AG08395 (cell line): Measurements from ENCODE around the gene RCN2.
"Not testable (repeated sequence)": the region's sequence is repeated elsewhere in the genome, so short reads cannot be mapped to it uniquely, and the experiment has no call there.

Experiments used
- DNase-seq: peaks from one replicate; pipeline ENCODE4 v3.0.0; 2012; ENCODE audit warnings: mixed read lengths, low spot score

The RCN2 gene

GRCh38 chr15:76932135-76932966 is 802 bp downstream of the RCN2 start:
- DNase-seq = peak; percentile 9

DNA sequence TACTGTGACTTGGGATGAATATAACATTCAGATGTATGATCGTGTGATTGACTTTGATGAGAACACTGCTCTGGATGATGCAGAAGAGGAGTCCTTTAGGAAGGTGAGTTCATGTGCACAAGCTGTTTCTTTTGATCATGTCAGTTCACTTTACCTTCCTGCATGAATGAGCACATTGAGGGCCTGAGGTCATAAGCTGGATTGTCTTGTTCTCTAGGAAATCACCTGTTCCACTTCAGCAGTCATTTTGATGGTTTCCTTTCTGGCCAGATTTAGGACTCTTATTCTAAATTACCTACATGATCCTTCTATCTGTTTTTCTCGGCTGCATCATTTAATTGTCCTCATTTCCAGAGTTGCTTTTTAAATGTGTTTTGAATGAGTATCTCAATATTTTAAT is 4.1 kb downstream of the RCN2 start:
- no peak for DNase-seq

GRCh38 chr15:76936671-76937070 is 5.1 kb downstream of the RCN2 start:
- DNase-seq = no peak

DNA sequence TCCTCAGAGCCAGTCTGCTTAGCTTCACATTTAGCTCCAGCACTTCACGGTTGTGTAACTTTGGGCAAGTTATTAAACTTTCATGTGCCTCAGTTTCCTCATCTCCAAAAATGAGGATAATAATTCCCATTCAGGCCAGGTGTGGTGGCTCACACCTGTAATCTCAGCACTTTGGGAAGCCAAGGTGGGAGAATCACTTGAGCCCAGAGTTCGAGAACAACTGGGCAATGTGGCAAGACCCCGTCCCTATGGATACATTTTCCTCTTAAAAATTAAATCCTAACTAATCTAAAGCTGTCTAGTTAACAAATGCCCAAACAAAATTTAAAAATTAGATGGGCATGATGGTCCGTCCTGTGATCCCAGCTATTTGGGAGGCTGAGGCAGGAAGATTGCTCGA is 7.2 kb downstream of the RCN2 start:
- DNase-seq = no peak

DNA sequence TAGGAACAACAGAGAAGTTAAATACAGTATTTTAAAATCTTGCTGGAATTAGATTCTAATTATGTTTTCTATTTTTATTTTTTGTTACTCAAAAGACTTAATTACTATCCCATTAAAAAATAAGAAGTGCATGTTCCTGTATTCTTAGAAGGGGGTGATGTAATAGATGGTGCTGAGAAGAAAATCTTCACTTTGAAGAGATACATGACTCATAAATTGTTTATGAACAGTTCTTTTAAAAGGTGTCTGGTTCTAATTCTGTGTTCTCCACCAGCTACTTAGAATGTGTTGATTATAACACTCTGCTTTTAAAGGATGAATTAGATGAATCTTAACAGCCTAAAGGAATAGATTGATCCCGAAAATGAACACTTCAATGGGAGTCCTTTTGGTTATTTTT is 8.2 kb downstream of the RCN2 start:
- DNase-seq = no peak

DNA sequence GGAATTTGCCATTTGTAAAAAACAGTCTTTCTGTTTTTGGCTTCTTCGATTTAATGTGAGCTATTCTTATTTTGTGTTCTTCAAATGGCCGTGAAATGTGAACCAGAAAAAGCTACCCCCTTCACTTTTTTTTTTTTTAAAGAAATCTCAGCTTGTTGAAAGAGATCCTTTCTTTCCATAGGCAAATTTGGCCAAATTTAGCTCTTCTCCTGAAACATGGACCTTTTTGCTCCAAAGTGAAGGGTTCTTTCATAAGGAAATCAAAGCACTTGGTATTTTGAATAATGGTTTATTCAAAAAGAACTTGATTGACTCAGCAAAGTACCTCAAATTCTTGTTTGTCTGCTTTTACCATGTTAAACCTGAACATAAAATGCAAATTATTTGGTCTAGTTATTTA is 10.1 kb downstream of the RCN2 start:
- no peak for DNase-seq

GRCh38 chr15:76942331-76942730 is 10.8 kb downstream of the RCN2 start:
- DNase-seq = no peak

- DNase-seq = no peak
Measured at GRCh38 chr15:76945494-76946093, 14.0 kb downstream of the RCN2 start.

DNA sequence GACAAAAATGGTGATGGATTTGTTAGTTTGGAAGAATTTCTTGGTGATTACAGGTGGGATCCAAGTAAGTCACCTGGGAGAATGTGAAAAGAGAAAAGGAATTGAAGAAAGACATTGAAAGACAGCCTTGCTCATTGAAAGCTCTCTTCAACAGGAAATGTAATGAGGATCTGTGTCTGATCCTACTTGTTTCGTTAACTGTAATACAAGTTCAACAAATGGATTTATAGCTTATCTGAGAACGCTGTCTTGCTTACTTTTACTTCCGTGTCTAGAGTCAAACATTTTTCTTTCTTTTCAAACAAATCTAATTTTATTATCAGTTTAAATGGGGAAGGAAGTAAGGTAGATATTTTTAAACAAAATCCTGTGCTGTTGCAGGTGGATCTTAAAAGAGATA is 15.9 kb downstream of the RCN2 start:
- DNase-seq = no peak

DNA sequence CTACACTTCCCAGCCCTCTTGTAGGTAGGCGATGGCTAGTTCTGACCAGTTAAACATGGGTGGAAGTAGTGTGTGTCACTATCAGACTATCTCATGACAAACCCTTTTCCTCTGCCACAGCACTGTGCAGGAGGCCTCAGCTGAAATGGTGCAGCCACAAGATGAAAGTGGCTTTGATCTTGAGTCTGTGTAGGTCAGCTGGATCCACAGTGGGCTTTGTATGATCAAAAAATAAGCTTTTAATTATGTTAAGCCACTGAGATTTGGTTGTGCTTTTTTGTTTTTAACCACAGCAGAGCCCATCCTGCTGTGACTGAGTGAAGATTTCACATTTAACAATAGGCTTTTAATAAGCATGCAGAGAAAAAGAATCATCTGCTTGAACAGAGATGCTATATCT is 19.7 kb downstream of the RCN2 start:
- DNase-seq = no peak

DNA sequence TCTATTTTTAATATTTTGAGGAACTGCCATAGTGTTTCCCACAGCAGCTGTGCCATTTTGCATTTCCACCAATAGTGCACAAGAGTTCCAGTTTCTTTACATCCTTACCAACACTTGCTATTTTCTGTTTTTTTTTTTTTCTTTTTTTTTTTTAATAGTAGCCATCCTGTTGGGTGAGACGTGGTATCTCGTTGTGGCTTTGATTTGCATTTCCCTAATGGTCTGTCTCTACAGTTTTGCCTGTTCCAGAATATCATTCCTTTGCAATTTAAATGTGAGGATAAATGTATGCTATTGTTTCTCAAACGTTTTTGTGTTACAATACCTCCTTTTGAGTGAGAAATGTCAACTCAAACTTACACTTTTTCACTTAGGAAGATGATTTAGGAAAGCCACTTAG is 22.4 kb downstream of the RCN2 start:
- no peak for DNase-seq

DNA sequence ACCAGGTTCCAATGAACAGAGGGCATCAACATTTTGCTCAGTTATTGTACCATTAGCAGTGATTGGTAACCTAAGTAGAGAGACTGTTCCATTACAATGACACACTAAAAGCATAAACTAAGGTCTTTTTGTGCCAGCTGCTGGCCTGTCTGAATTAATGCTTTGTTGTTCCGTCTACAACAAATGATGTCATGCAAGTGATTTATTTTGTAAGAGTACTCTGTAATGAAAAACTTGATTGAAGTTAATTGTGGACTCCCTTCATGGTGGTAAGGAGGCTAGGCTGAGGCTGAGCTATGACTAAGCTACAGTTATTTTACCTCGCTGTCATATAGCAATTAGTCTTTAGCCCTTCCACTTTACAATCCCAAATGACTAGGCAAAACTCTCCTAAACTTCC is 23.2 kb downstream of the RCN2 start:
- no peak for DNase-seq

GRCh38 chr15:76961268-76962011 is 29.9 kb downstream of the RCN2 start:
- no peak for DNase-seq

GRCh38 chr15:76962337-76963013 is 30.9 kb downstream of the RCN2 start:
- DNase-seq = no peak

- no peak for DNase-seq
Measured at GRCh38 chr15:76963596-76963995, 32.0 kb downstream of the RCN2 start.

- DNase-seq = no peak
Measured at GRCh38 chr15:76964157-76964556, 32.6 kb downstream of the RCN2 start.

- not testable (repeated sequence) for DNase-seq
Measured at GRCh38 chr15:76966051-76966450, 34.5 kb downstream of the RCN2 start.

DNA sequence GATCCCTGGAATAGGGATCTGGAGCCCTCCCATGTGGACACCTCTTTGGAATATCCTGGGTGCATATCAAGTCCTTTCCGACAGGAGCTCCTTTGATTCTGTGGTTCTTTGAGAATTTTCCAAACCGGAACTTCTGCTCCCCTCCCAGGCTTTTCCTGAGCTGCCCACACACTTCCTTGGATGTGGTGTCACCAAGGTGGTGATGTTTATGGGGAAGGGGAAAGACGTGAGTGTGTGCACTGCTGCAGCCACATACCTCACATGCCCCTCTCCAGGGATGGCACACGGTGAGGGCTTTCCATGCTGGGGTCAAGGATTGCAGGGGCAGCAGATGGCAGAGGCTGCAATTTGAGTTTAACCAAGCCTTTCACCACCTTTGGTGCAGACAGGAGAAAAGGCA is 35.5 kb downstream of the RCN2 start:
- DNase-seq = no peak

DNA sequence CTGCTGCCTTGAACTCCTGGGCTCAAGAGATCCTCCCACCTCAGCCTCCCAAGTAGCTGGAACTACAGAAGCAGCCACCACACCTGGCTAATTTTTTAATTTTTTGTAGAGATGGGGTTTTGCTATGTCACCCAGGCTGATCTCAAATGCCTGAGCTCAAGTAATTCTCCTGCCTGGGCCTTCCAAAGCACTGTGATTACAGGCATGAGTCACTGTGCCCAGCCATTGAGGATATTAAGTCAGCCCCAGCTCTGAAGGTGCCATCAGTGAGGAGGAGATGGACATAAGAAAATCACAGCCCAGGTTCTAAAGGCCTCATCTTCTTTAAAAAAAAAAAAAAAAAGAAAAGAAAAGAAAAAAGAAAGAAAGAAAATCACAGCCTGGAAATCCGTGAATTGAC is 36.8 kb downstream of the RCN2 start:
- DNase-seq = no peak

- no peak for DNase-seq
Measured at GRCh38 chr15:76972389-76973361, 41.1 kb downstream of the RCN2 start.

GRCh38 chr15:76973362-76973743 is 41.8 kb downstream of the RCN2 start:
- peak; percentile 43 for DNase-seq
